Osteocyte (in vitro differentiated cells): ENCODE measurements around the gene GCNT2. TPM values are rescaled to one million over a fixed set of nuclear protein-coding genes. Genes with fewer than 3 reads are reported as not detected.

Experiments
- DNase-seq: peaks from one replicate; pipeline ENCODE4 v3.0.0; 2021; ENCODE audit warnings: mixed read lengths; ENCODE audit not compliant: unreplicated experiment; ENCODE audit errors: extremely low spot score
- H3K27ac Mint-ChIP-seq: one replicate; pipeline ENCODE4 v1.8.0; 2021; ENCODE audit warnings: mild to moderate bottlenecking, mixed read lengths; ENCODE audit not compliant: unreplicated experiment
- H3K27me3 Mint-ChIP-seq: one replicate; pipeline ENCODE4 v1.8.0; 2021; ENCODE audit warnings: mixed read lengths; ENCODE audit not compliant: unreplicated experiment
- H3K36me3 Mint-ChIP-seq: one replicate; pipeline ENCODE4 v1.8.0; 2021; ENCODE audit warnings: mixed read lengths; ENCODE audit not compliant: unreplicated experiment
- H3K4me1 Mint-ChIP-seq: one replicate; pipeline ENCODE4 v1.8.0; 2021; ENCODE audit warnings: mixed read lengths; ENCODE audit not compliant: unreplicated experiment
- H3K4me3 Mint-ChIP-seq: one replicate; pipeline ENCODE4 v1.8.0; 2021; ENCODE audit warnings: mild to moderate bottlenecking, moderate library complexity, mixed read lengths; ENCODE audit not compliant: unreplicated experiment
- H3K9me3 Mint-ChIP-seq: one replicate; pipeline ENCODE4 v1.8.0; 2021; ENCODE audit warnings: mixed read lengths; ENCODE audit not compliant: unreplicated experiment
- CTCF ChIP-seq: fragments of 200-600 bp; sonication (generic); IDR thresholded peaks from 2 replicates; pipeline ENCODE4 v1.5.0; 2021; ENCODE audit warnings: antibody characterized with exemption, mild to moderate bottlenecking, moderate library complexity
- total RNA-seq: library from RNA; stranded (reverse); gene quantifications from 2 replicates; pipeline ENCODE4 v1.2.1, GENCODE V29; 2021

The GCNT2 gene
- total RNA-seq, 1 donor from 2014 or later, result 0.19 TPM

- H3K4me1 Mint-ChIP-seq, result no peaks in the 10 kb centered on the region
- H3K36me3 Mint-ChIP-seq, result no peaks in the 10 kb centered on the region
- no peak for DNase-seq
- H3K27ac Mint-ChIP-seq, result no peak overlapping the region
- TF ChIP-seq CTCF, result no peak
- H3K27me3 Mint-ChIP-seq, result peaks cover 51% of the 10 kb centered on the region
- H3K9me3 Mint-ChIP-seq, result no peaks in the 10 kb centered on the region
- no peak overlapping the region for H3K4me3 Mint-ChIP-seq
Observed at GRCh38 chr6:10621847-10622246, 100.7 kb downstream of the GCNT2 start.

- Mint-ChIP-seq H3K4me1 (no peaks in the 10 kb centered on the region), H3K27ac (no peak overlapping the region), H3K27me3 (peaks cover 52% of the 10 kb centered on the region), H3K9me3 (no peaks in the 10 kb centered on the region), H3K4me3 (no peak overlapping the region), H3K36me3 (no peaks in the 10 kb centered on the region)
- no peak for DNase-seq
- TF ChIP-seq CTCF, result no peak
Observed at GRCh38 chr6:10624836-10625235, 103.7 kb downstream of the GCNT2 start.

GRCh38 chr6:10626154-10626741, 105.1 kb downstream of the GCNT2 start:
- Mint-ChIP-seq H3K27ac (no peak overlapping the region), H3K4me1 (no peaks in the 10 kb centered on the region), H3K4me3 (no peak overlapping the region), H3K9me3 (no peaks in the 10 kb centered on the region), H3K27me3 (peaks cover 49% of the 10 kb centered on the region), H3K36me3 (no peaks in the 10 kb centered on the region)
- TF ChIP-seq CTCF, result no peak
- no peak for DNase-seq

- no peaks in the 10 kb centered on the region for H3K36me3 Mint-ChIP-seq
- H3K27me3 Mint-ChIP-seq, result peaks cover 42% of the 10 kb centered on the region
- no peaks in the 10 kb centered on the region for H3K9me3 Mint-ChIP-seq
- no peak for DNase-seq
- no peak for TF ChIP-seq CTCF
- no peak overlapping the region for H3K27ac Mint-ChIP-seq
- H3K4me3 Mint-ChIP-seq, result no peak overlapping the region
- H3K4me1 Mint-ChIP-seq, result no peaks in the 10 kb centered on the region
Observed at GRCh38 chr6:10627800-10628199, 106.6 kb downstream of the GCNT2 start.

GRCh38 chr6:10630178-10630577, 109.0 kb downstream of the GCNT2 start:
- TF ChIP-seq CTCF, result no peak
- Mint-ChIP-seq H3K4me3 (no peak overlapping the region), H3K9me3 (no peaks in the 10 kb centered on the region), H3K36me3 (no peaks in the 10 kb centered on the region), H3K4me1 (no peaks in the 10 kb centered on the region), H3K27me3 (peaks cover 29% of the 10 kb centered on the region), H3K27ac (no peak overlapping the region)
- no peak for DNase-seq
